ENCODE data around the gene TTC22.

TTC22 gene

GRCh38 chr1:54804471-54805132, 3.5 kb upstream of the TTC22 start:
- Histone ChIP-seq H3K9ac (ENCODE audit: low read length) (no peak overlapping the region), H2AFZ (ENCODE audit: low read length) (no peak overlapping the region), H3K27me3 (ENCODE audit: insufficient read depth, low read length) (peaks cover 5% of the 10 kb centered on the region; the same call in 1 of the 2 replicates), H3K4me2 (ENCODE audit: low read length) (no peak overlapping the region), H3K79me2 (ENCODE audit: insufficient read depth, low read length) (no peaks in the 10 kb centered on the region), H3K36me3 (ENCODE audit: insufficient read depth, low read length) (no peaks in the 10 kb centered on the region), H3K9me2 (ENCODE audit: low read depth, low read length) (no peaks in the 10 kb centered on the region), H3K9me3 (ENCODE audit: low read length) (no peaks in the 10 kb centered on the region), H3F3A (ENCODE audit: insufficient read depth, low read length) (no peaks in the 10 kb centered on the region), H3K27ac (ENCODE audit: low read depth, low read length, poor library complexity, severe bottlenecking) (no peak overlapping the region), H3K4me3 (ENCODE audit: low read depth, low read length, poor library complexity, severe bottlenecking) (no peak overlapping the region), H3K4me1 (ENCODE audit: insufficient read depth, low read length, severe bottlenecking) (peaks cover 15% of the 10 kb centered on the region), H4K20me1 (ENCODE audit: insufficient read depth, low read length) (no peaks in the 10 kb centered on the region)
- TF ChIP-seq EZH2 (IDR thresholded peaks at IDR 0.05; ENCODE audit: borderline replicate concordance, low read length) (no peak), CTCF (IDR thresholded peaks at IDR 0.05; ENCODE audit: low read length) (no peak)

- H3F3A ChIP-seq (ENCODE audit: insufficient read depth, low read length), result no peaks in the 10 kb centered on the region
- H3K9me2 ChIP-seq (ENCODE audit: low read depth, low read length), result no peaks in the 10 kb centered on the region
- H3K9ac ChIP-seq (ENCODE audit: low read length), result no peak overlapping the region
- peaks cover 5% of the 10 kb centered on the region; the same call in 1 of the 2 replicates for H3K27me3 ChIP-seq (ENCODE audit: insufficient read depth, low read length)
- no peaks in the 10 kb centered on the region for H3K9me3 ChIP-seq (ENCODE audit: low read length)
- H3K27ac ChIP-seq (ENCODE audit: low read depth, low read length, poor library complexity, severe bottlenecking), result no peak overlapping the region
- H3K4me2 ChIP-seq (ENCODE audit: low read length), result no peak overlapping the region
- H2AFZ ChIP-seq (ENCODE audit: low read length), result no peak overlapping the region
- H3K36me3 ChIP-seq (ENCODE audit: insufficient read depth, low read length), result no peaks in the 10 kb centered on the region
- no peaks in the 10 kb centered on the region for H4K20me1 ChIP-seq (ENCODE audit: insufficient read depth, low read length)
- peaks cover 15% of the 10 kb centered on the region for H3K4me1 ChIP-seq (ENCODE audit: insufficient read depth, low read length, severe bottlenecking)
- TF ChIP-seq CTCF (IDR thresholded peaks at IDR 0.05; ENCODE audit: low read length) (no peak), EZH2 (IDR thresholded peaks at IDR 0.05; ENCODE audit: borderline replicate concordance, low read length) (no peak)
- no peak overlapping the region for H3K4me3 ChIP-seq (ENCODE audit: low read depth, low read length, poor library complexity, severe bottlenecking)
- no peaks in the 10 kb centered on the region for H3K79me2 ChIP-seq (ENCODE audit: insufficient read depth, low read length)
Observed at GRCh38 chr1:54803761-54804470, 2.8 kb upstream of the TTC22 start.

- Histone ChIP-seq H3K4me3 (ENCODE audit: low read depth, low read length, poor library complexity, severe bottlenecking) (peak overlapping the region; percentile 59), H3K9ac (ENCODE audit: low read length) (peak overlapping the region; percentile 48; the same call in 1 of the 2 replicates), H3K4me2 (ENCODE audit: low read length) (peak overlapping the region; percentile 83), H4K20me1 (ENCODE audit: insufficient read depth, low read length) (no peaks in the 10 kb centered on the region), H3F3A (ENCODE audit: insufficient read depth, low read length) (no peaks in the 10 kb centered on the region), H2AFZ (ENCODE audit: low read length) (no peak overlapping the region), H3K36me3 (ENCODE audit: insufficient read depth, low read length) (no peaks in the 10 kb centered on the region), H3K27me3 (ENCODE audit: insufficient read depth, low read length) (peaks cover 5% of the 10 kb centered on the region; the same call in 1 of the 2 replicates), H3K9me3 (ENCODE audit: low read length) (no peaks in the 10 kb centered on the region), H3K9me2 (ENCODE audit: low read depth, low read length) (no peaks in the 10 kb centered on the region), H3K79me2 (ENCODE audit: insufficient read depth, low read length) (no peaks in the 10 kb centered on the region), H3K27ac (ENCODE audit: low read depth, low read length, poor library complexity, severe bottlenecking) (no peak overlapping the region), H3K4me1 (ENCODE audit: insufficient read depth, low read length, severe bottlenecking) (peaks cover 15% of the 10 kb centered on the region)
- TF ChIP-seq CTCF (IDR thresholded peaks at IDR 0.05; ENCODE audit: low read length) (no peak), EZH2 (IDR thresholded peaks at IDR 0.05; ENCODE audit: borderline replicate concordance, low read length) (no peak)
Observed at GRCh38 chr1:54800041-54800898, 853 bp downstream of the TTC22 start.
